GM12878 (cell line): ENCODE data around the gene HOOK2. TPM values are rescaled to one million over a fixed set of nuclear protein-coding genes. Genes with fewer than 3 reads are reported as not detected.

Experiments used
- ATAC-seq: fragments of 200-7000 bp; cut with Tn5 transposase; 3 replicates; pipeline ENCODE4 v1.9.1; 2020; ENCODE audit warnings: mild to moderate bottlenecking, moderate library complexity
- Bru-seq: library from RNA; stranded (reverse); fragments of 400-500 nt; gene quantifications from one replicate; lab custom pipeline; 2021; lab: Mats Ljungman, UMichigan
- BruChase-seq, 2 experiments: library from RNA; stranded (reverse); fragments of 400-500 nt; gene quantifications; one replicate each; lab custom pipeline; 2021; lab: Mats Ljungman, UMichigan
- BruUV-seq: library from RNA; stranded (reverse); fragments of 400-500 nt; replicated peaks from 2 replicates; lab custom pipeline; 2021; lab: Mats Ljungman, UMichigan
- CTCF ChIA-PET: fragments of 300-600 bp; sonication (Branson Sonifier 250); formaldehyde crosslinking; extraction: SDS; loops from one replicate; lab custom pipeline; 2021; ENCODE audit warnings: inconsistent platforms; lab: Yijun Ruan, JAX
- POLR2A ChIA-PET: fragments of 350-600 bp; formaldehyde crosslinking; extraction: SDS; loops from one replicate; lab custom pipeline; 2021; ENCODE audit warnings: inconsistent platforms; lab: Charles Lee
- RAD21 ChIA-PET: fragments of 300-600 bp; sonication (Branson Sonifier 250); formaldehyde crosslinking; loops from one replicate; lab custom pipeline; 2023; ENCODE audit warnings: antibody characterized with exemption; ENCODE audit not compliant: unreplicated experiment; lab: Charles Lee
- SMC1A ChIA-PET: fragments of 300-600 bp; sonication (Branson Sonifier 250); formaldehyde crosslinking; loops from one replicate; lab custom pipeline; 2023; ENCODE audit not compliant: unreplicated experiment, uncharacterized antibody; lab: Charles Lee
- DNase-seq: peaks from one replicate; pipeline ENCODE4 v3.0.0-alpha.2; 2011; ENCODE audit warnings: low read depth, low spot score
- FAIRE-seq: peaks from 3 replicates; lab custom pipeline; 2011; peaks lifted over from hg19 to GRCh38; lab: Jason Lieb, UNC
- H2AFZ ChIP-seq: 2 replicates; pipeline ENCODE4 v1.6.0; 2011; ENCODE audit warnings: low read depth, low read length, control low read depth; ENCODE audit not compliant: control insufficient read depth
- H3K27ac ChIP-seq: 2 replicates; pipeline ENCODE4 v1.5.1; 2011; ENCODE audit warnings: control low read depth; ENCODE audit not compliant: control insufficient read depth, insufficient read depth
- H3K27me3 ChIP-seq, 2 experiments: replicated peaks in 1 of 2; 2 replicates each; pipeline versions ENCODE4 v1.6.0 to v1.6.1; 2011; ENCODE audit warnings: low read length in 1 of 2; ENCODE audit not compliant: control insufficient read depth in 2 of 2, insufficient read depth in 2 of 2
- H3K36me3 ChIP-seq, 2 experiments: 2 replicates each; pipeline ENCODE4 v1.5.1; 2011; ENCODE audit warnings: low read length in 1 of 2; ENCODE audit not compliant: control insufficient read depth in 2 of 2, insufficient read depth in 2 of 2
- H3K4me1 ChIP-seq: 2 replicates; pipeline ENCODE4 v1.6.1; 2011; ENCODE audit warnings: mild to moderate bottlenecking, low read length, moderate library complexity, mixed read lengths; ENCODE audit not compliant: control insufficient read depth, insufficient read depth
- H3K4me2 ChIP-seq: 2 replicates; pipeline ENCODE4 v1.6.0; 2011; ENCODE audit warnings: control low read depth; ENCODE audit not compliant: control insufficient read depth, insufficient read depth
- H3K4me3 ChIP-seq: fragments of 200-600 bp; sonication (generic); 2 replicates; pipeline ENCODE4 v1.5.1; 2016
- H3K79me2 ChIP-seq: 2 replicates; pipeline ENCODE4 v1.6.0; 2011; ENCODE audit warnings: low read length; ENCODE audit not compliant: control insufficient read depth, insufficient read depth
- H3K9ac ChIP-seq: 2 replicates; pipeline ENCODE4 v1.8.0; 2011; ENCODE audit warnings: low read length, control low read depth, mixed read lengths; ENCODE audit not compliant: control insufficient read depth, insufficient read depth
- H3K9me3 ChIP-seq: replicated peaks from 3 replicates; pipeline ENCODE4 v1.5.1; 2011; ENCODE audit warnings: mild to moderate bottlenecking, low read length; ENCODE audit not compliant: control insufficient read depth, insufficient read depth
- H4K20me1 ChIP-seq: 2 replicates; pipeline ENCODE4 v1.6.0; 2011; ENCODE audit not compliant: control insufficient read depth, insufficient read depth
- ASH2L ChIP-seq: fragments of 300-600, 200-600 bp; sonication (generic); IDR thresholded peaks from 2 replicates; pipeline ENCODE4 v1.6.1; 2017; ENCODE audit warnings: low read depth, mild to moderate bottlenecking, borderline replicate concordance
- ZBTB40 ChIP-seq: fragments of 450-650 bp; IDR thresholded peaks from 2 replicates; pipeline ENCODE4 v1.6.1; 2016; ENCODE audit warnings: mild to moderate bottlenecking, moderate library complexity, borderline replicate concordance
- ZNF622 ChIP-seq: fragments of 450-650 bp; IDR thresholded peaks from 2 replicates; pipeline ENCODE4 v1.6.1; 2017; ENCODE audit warnings: mild to moderate bottlenecking, inconsistent platforms
- WGBS: methylation state at CpG from one replicate; pipeline ENCODE4 v1.1.6; 2016; ENCODE audit warnings: low lambda C conversion rate; ENCODE audit not compliant: insufficient replicate concordance, insufficient coverage; ENCODE audit errors: missing lambda C conversion rate; 5-methylcytosine and 5-hydroxymethylcytosine counted together
- in situ Hi-C: fragments of 300-500 bp; cut with MboI; formaldehyde crosslinking; loops from 9 replicates; pipeline ENCODE4 v1.14.3; 2018; ENCODE audit warnings: mixed read lengths
- intact Hi-C: fragments of 100-400 bp; cut with micrococcal nuclease; formaldehyde crosslinking; loops from one replicate; pipeline ENCODE4 v1.14.2; 2022; ENCODE audit not compliant: unreplicated experiment
- long read RNA-seq, 2 experiments: library from polyadenylated mRNA; unstranded; transcript quantifications; one replicate each; pipeline ENCODE4 v2.0.0, GENCODE V29; 2019 to 2020
- polyA minus RNA-seq, 3 experiments: library from RNA; depleted of rRNA, polyadenylated mRNA; stranded (reverse); fragments of >200 nt; gene quantifications; 2 replicates each; pipeline ENCODE4 v1.2.3, GENCODE V29; 2011
- polyA plus RNA-seq, 11 experiments: library from polyadenylated mRNA; depleted of rRNA in 4 of 11; unstranded in 6 of 11; stranded (reverse) in 5 of 11; fragments of >200 nt; fragmentation: Nextera tagmentation in 4 of 11; fragmentation: Illumina TruSeq in 1 of 11; extraction: Ambion mirVana in 4 of 11; extraction: Trizol in 1 of 11; gene quantifications; 1 replicate in 1 of 11; 2 replicates in 10 of 11; pipeline versions ENCODE4 v1.2.1 to v1.2.3, GENCODE V29; 2011 to 2016; ENCODE audit warnings: inconsistent platforms in 2 of 11, missing spikeins in 2 of 11, low read depth in 1 of 11
- total RNA-seq, 4 experiments: library from RNA; depleted of rRNA in 3 of 4; stranded (reverse); fragments of >200 nt in 3 of 4; fragmentation: Illumina TruSeq in 1 of 4; extraction: Trizol in 1 of 4; gene quantifications; 2 replicates each; pipeline versions ENCODE4 v1.2.1 to v1.2.3, GENCODE V29; 2013 to 2021
- TF ChIP-seq, protein P1 (sequence below): fragments of 450-650 bp; IDR thresholded peaks from 2 replicates; pipeline ENCODE4 v1.6.1; 2017; ENCODE audit warnings: mild to moderate bottlenecking, moderate library complexity
- TF ChIP-seq, protein P2 (sequence below): fragments of 450-650 bp; conservative IDR thresholded peaks from 2 replicates; pipeline ENCODE4 v1.6.1; 2017; ENCODE audit warnings: mild to moderate bottlenecking, moderate library complexity

The HOOK2 gene
- 23.1 and 31.7 TPM in 2 replicates for total RNA-seq (2013; cell fraction: nucleolus; rRNA removed)
- 5.8 and 6.8 TPM in 2 replicates for total RNA-seq (2014; rRNA removed)
- total RNA-seq (2014; rRNA removed; fragmentation: Illumina TruSeq; extraction: Trizol), result 3.4 and 3.8 TPM in 2 replicates
- total RNA-seq (2021), result 6.4 and 8.3 TPM in 2 replicates
- polyA plus RNA-seq (2011; ENCODE audit: low read depth), result 6.3 TPM
- 3.3 and 3.5 TPM in 2 replicates for polyA plus RNA-seq (2011; rRNA removed)
- polyA plus RNA-seq (2011; cell fraction: cytosol; rRNA removed), result 3.0 and 3.4 TPM in 2 replicates
- 14.3 and 19.5 TPM in 2 replicates for polyA plus RNA-seq (2011; cell fraction: nucleus; rRNA removed)
- 11.6 and 13.2 TPM in 2 replicates for polyA plus RNA-seq (2012)
- 4.4 and 5.6 TPM in 2 replicates for polyA plus RNA-seq (2014; fragmentation: Illumina TruSeq; extraction: Trizol)
- 1 to 10 TPM; 1.5 TPM for polyA plus RNA-seq (2014; fragmentation: Nextera tagmentation; extraction: Ambion mirVana)
- polyA plus RNA-seq (2014; rRNA removed), result 8.6 and 9.6 TPM in 2 replicates
- polyA plus RNA-seq (2016; fragmentation: Nextera tagmentation; extraction: Ambion mirVana), result 1 to 10 TPM; 7.5 to 9.2 TPM
- polyA minus RNA-seq (2011; rRNA and poly(A)+ RNA removed), result 1.9 and 5.6 TPM in 2 replicates
- not detected in 2 replicates for polyA minus RNA-seq (2011; cell fraction: cytosol; rRNA and poly(A)+ RNA removed)
- polyA minus RNA-seq (2011; cell fraction: nucleus; rRNA and poly(A)+ RNA removed), result 5.7 and 8.6 TPM in 2 replicates
- percentile 49 among the genes with signal in this experiment for Bru-seq, nascent RNA
- BruChase-seq, experiment 1, labeled RNA remaining after a 6-hour chase, result percentile 51 among the genes with signal in this experiment
- percentile 49 among the genes with signal in this experiment for BruChase-seq, experiment 2, labeled RNA remaining after a 2-hour chase
- long read RNA-seq, experiment 1, partial matches to known transcripts, result 0 of 2 reads
- long read RNA-seq, experiment 1, other reads (novel, unspliced or antisense), result 2 of 2 reads
- long read RNA-seq, experiment 2, partial matches to known transcripts, result 0 of 5 reads
- long read RNA-seq, experiment 2, other reads (novel, unspliced or antisense), result 2 of 5 reads

DNA sequence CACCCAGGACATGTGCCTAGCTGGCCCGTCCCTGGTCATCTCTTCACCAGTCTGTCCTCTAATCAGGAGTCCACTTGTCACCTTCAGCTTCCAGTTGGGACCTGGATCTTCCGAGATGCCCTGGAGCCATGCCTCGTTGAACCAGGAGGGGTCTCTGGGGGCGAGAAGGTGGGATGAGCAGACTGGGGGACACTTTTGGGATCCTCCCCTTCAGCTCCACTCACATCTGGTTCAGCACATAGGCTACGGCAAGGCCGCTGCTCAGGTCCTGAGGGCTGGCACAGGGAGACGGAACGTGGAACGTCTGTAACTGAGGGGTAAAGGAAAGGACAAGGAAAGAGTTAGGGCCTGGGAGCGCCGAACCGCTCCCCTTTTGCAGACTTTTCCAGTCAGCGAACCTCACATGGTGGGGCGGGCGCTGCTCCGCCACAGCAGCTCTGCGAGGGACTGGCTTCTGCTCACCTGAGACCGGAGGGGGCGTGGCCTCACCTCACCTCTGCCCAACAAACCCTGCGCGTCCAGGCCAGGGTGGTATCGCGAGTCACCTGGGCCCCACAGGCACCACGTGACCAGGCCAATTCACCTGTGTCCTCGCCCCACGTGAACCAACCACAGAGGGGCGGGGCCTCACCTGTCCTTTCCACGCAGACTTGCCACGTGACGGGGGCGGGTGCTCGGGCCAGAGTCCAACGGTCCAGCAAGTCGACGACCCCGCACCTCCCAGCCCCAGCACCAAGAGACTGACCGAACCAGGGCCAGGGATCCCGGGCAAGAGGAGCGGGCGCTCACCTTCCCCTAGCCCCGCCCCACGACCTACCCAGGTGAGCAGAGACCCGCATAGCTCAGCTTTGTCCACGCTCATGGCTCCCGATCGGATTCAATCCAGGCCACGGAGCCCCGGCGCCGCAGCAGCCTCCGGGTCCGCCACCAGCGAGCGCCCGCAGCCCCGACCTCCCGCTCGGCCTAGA is at the start of gene HOOK2:
TSS of gene HOOK2 (minus strand) at position 965 of the 968 bp plus-strand sequence. CDS start at position 862, 103 bp downstream.
- in situ Hi-C loops, result no loop called here
- POLR2A ChIA-PET, result interaction anchor here (2.1 to 9.3 kb wide), 2 partner anchors 17 to 19 kb away, joined by 16 to 303 read pairs; partner anchors contain the start of gene JUNB
- Histone ChIP-seq H3K9me3 (no peaks in the 10 kb centered on the region), H4K20me1 (no peaks in the 10 kb centered on the region), H3K4me1 (peaks cover 17% of the 10 kb centered on the region), H3K9ac (peak within 1 kb of the TSS; percentile 50; the same call in 1 of the 2 replicates), H3K4me3 (peak within 1 kb of the TSS; percentile 71; the same call in 1 of the 2 replicates), H2AFZ (peak within 1 kb of the TSS; percentile 90), H3K27me3 (no peaks in the 10 kb centered on the region), H3K4me2 (peak within 1 kb of the TSS; percentile 97), H3K27ac (no peak within 1 kb of the TSS), H3K36me3 (no peaks in the 10 kb centered on the region), H3K79me2 (peaks cover 7% of the 10 kb centered on the region)
- BruUV-seq, result no TSS peak
- DNase-seq (no peak), ATAC-seq (peak; percentile 3; the same call in 2 of the 3 replicates), FAIRE-seq (no peak)
- SMC1A ChIA-PET, result interaction anchor here (0.6 to 3.7 kb wide), 2 partner anchors 21 to 254 kb away, joined by 3 to 25 read pairs; no protein-coding TSS in a partner anchor
- RAD21 ChIA-PET, result interaction anchor here (1.7 to 4.8 kb wide), 2 partner anchors 21 kb away, joined by 15 to 303 read pairs; partner anchors contain the start of gene JUNB
- CTCF ChIA-PET, result interaction anchor here (1.0 to 12.1 kb wide), 9 partner anchors 9 to 73 kb away, joined by 3 to 537 read pairs (median 10); partner anchors contain the start of genes JUNB and RNASEH2A
- 31% methylated on average over 47 of the region's 58 CpGs for WGBS
- intact Hi-C loops, result no loop called here
- TF ChIP-seq, protein P1, sequence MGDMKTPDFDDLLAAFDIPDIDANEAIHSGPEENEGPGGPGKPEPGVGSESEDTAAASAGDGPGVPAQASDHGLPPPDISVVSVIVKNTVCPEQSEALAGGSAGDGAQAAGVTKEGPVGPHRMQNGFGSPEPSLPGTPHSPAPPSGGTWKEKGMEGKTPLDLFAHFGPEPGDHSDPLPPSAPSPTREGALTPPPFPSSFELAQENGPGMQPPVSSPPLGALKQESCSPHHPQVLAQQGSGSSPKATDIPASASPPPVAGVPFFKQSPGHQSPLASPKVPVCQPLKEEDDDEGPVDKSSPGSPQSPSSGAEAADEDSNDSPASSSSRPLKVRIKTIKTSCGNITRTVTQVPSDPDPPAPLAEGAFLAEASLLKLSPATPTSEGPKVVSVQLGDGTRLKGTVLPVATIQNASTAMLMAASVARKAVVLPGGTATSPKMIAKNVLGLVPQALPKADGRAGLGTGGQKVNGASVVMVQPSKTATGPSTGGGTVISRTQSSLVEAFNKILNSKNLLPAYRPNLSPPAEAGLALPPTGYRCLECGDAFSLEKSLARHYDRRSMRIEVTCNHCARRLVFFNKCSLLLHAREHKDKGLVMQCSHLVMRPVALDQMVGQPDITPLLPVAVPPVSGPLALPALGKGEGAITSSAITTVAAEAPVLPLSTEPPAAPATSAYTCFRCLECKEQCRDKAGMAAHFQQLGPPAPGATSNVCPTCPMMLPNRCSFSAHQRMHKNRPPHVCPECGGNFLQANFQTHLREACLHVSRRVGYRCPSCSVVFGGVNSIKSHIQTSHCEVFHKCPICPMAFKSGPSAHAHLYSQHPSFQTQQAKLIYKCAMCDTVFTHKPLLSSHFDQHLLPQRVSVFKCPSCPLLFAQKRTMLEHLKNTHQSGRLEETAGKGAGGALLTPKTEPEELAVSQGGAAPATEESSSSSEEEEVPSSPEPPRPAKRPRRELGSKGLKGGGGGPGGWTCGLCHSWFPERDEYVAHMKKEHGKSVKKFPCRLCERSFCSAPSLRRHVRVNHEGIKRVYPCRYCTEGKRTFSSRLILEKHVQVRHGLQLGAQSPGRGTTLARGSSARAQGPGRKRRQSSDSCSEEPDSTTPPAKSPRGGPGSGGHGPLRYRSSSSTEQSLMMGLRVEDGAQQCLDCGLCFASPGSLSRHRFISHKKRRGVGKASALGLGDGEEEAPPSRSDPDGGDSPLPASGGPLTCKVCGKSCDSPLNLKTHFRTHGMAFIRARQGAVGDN, result 0 out of 2 replicates have a peak, but pooled peaks have one; percentile 36
- TF ChIP-seq ZBTB40 (no peak), ASH2L (no peak), ZNF622 (no peak)
- TF ChIP-seq, protein P2, sequence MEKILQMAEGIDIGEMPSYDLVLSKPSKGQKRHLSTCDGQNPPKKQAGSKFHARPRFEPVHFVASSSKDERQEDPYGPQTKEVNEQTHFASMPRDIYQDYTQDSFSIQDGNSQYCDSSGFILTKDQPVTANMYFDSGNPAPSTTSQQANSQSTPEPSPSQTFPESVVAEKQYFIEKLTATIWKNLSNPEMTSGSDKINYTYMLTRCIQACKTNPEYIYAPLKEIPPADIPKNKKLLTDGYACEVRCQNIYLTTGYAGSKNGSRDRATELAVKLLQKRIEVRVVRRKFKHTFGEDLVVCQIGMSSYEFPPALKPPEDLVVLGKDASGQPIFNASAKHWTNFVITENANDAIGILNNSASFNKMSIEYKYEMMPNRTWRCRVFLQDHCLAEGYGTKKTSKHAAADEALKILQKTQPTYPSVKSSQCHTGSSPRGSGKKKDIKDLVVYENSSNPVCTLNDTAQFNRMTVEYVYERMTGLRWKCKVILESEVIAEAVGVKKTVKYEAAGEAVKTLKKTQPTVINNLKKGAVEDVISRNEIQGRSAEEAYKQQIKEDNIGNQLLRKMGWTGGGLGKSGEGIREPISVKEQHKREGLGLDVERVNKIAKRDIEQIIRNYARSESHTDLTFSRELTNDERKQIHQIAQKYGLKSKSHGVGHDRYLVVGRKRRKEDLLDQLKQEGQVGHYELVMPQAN, result 0 out of 2 replicates have a peak, but pooled peaks have one; percentile 43
